Fibroblast of mammary gland (primary cell): ENCODE measurements around the gene FBRSL1.
A peak's percentile ranks its signal among the peaks of the same experiment; 100 is the strongest.

Source experiments
- DNase-seq: peaks from one replicate; pipeline ENCODE4 v3.0.0-alpha.2; 2010; ENCODE audit warnings: low read depth
- H3K4me3 ChIP-seq: 2 replicates; pipeline ENCODE4 v1.5.1; 2011; ENCODE audit warnings: low read depth, mild to moderate bottlenecking, low read length, moderate library complexity; ENCODE audit not compliant: control insufficient read depth
- CTCF ChIP-seq: conservative IDR thresholded peaks from 2 replicates; pipeline ENCODE4 v1.5.1; 2011; ENCODE audit warnings: low read depth, low read length, inconsistent platforms; ENCODE audit not compliant: control insufficient read depth, insufficient read depth

Gene FBRSL1

GRCh38 chr12:132521712-132522292, 31.9 kb downstream of the FBRSL1 start:
- no peak for DNase-seq
- TF ChIP-seq CTCF = no peak
- no peak overlapping the region for H3K4me3 ChIP-seq

GRCh38 chr12:132522592-132523380, 32.8 kb downstream of the FBRSL1 start:
- TF ChIP-seq CTCF = no peak
- H3K4me3 ChIP-seq = no peak overlapping the region
- no peak for DNase-seq

GRCh38 chr12:132523576-132524331, 33.8 kb downstream of the FBRSL1 start:
- no peak overlapping the region for H3K4me3 ChIP-seq
- peak; percentile 39 for DNase-seq
- peak; percentile 62 for TF ChIP-seq CTCF

GRCh38 chr12:132524405-132524804, 34.5 kb downstream of the FBRSL1 start:
- DNase-seq = peak; percentile 70
- no peak overlapping the region for H3K4me3 ChIP-seq
- TF ChIP-seq CTCF = no peak

- H3K4me3 ChIP-seq = no peak overlapping the region
- no peak for TF ChIP-seq CTCF
- no peak for DNase-seq
Measured at GRCh38 chr12:132525011-132525832, 35.3 kb downstream of the FBRSL1 start.

GRCh38 chr12:132525833-132526455, 36.0 kb downstream of the FBRSL1 start:
- no peak overlapping the region for H3K4me3 ChIP-seq
- DNase-seq = no peak
- no peak for TF ChIP-seq CTCF
